GM12892 (cell line): ENCODE measurements around the gene JDP2.

ENCODE experiments used
- POLR2A ChIP-seq: IDR thresholded peaks from 2 replicates; pipeline ENCODE4 v1.6.1; 2011; ENCODE audit warnings: low read depth, low read length, control low read depth
- POLR2AphosphoS5 ChIP-seq: IDR thresholded peaks from 2 replicates; pipeline ENCODE4 v1.6.1; 2011; ENCODE audit warnings: low read depth, low read length, control low read depth

GRCh38 chr14:75445963-75446362 is 18.1 kb downstream of the JDP2 start:
- TF ChIP-seq POLR2A (no peak), POLR2AphosphoS5 (no peak)
